HCT116 (cell line): ENCODE results near the gene RARG. TPM values are rescaled to one million over a fixed set of nuclear protein-coding genes. Genes with fewer than 3 reads are reported as not detected.

ENCODE experiments used
- ATAC-seq: fragments of 200-7000 bp; cut with Tn5 transposase; 2 replicates; pipeline ENCODE4 v1.9.1; 2020; ENCODE audit warnings: mild to moderate bottlenecking, moderate library complexity
- BruUV-seq: library from RNA; stranded (reverse); fragments of 400-500 nt; replicated peaks from 2 replicates; lab custom pipeline; 2021; lab: Mats Ljungman, UMichigan
- CTCF ChIA-PET: fragments of 300-600 bp; sonication (Branson Sonifier 250); formaldehyde crosslinking; loops from one replicate; lab custom pipeline; 2021; ENCODE audit warnings: antibody characterized with exemption; lab: Charles Lee
- POLR2A ChIA-PET: fragments of 300-600, 350-600 bp; sonication (Branson Sonifier 250); formaldehyde crosslinking; loops from one replicate; lab custom pipeline; 2021; ENCODE audit warnings: antibody characterized with exemption; lab: Charles Lee
- RAD21 ChIA-PET, 2 experiments: fragments of 300-600 bp; sonication (Branson Sonifier 250); formaldehyde crosslinking; loops; one replicate each; lab custom pipeline; 2023; ENCODE audit warnings: low total read pairs in 2 of 2; ENCODE audit not compliant: uncharacterized antibody in 2 of 2, unreplicated experiment in 2 of 2, low non-redundant PET in 1 of 2; lab: Charles Lee
- DNase-seq: peaks from one replicate; pipeline ENCODE4 v3.0.0-alpha.2; 2010; ENCODE audit warnings: low read depth, low spot score
- H2AFZ ChIP-seq: fragments of 200-600 bp; shearing (Covaris generic), sonication (generic); 2 replicates; pipeline ENCODE4 v1.6.1; 2017; ENCODE audit warnings: low read depth, mixed run types, mixed read lengths, antibody characterized with exemption, low read length; ENCODE audit not compliant: poor library complexity, severe bottlenecking
- H3K27ac ChIP-seq: 2 replicates; pipeline ENCODE4 v1.5.1; 2012; ENCODE audit warnings: low read depth, low read length
- H3K27me3 ChIP-seq: fragments of 200-600 bp; sonication (generic); 2 replicates; pipeline ENCODE4 v1.6.1; 2016; ENCODE audit warnings: mixed run types, low read length, mixed read lengths; ENCODE audit not compliant: insufficient read depth
- H3K36me3 ChIP-seq, 2 experiments: fragments of 200-500 bp in 1 of 2; fragments of 200-600 bp in 1 of 2; sonication (Bioruptor generic) in 1 of 2; sonication (generic) in 1 of 2; 2 replicates each; pipeline versions ENCODE4 v1.5.1 to v1.6.1; 2014 to 2016; ENCODE audit warnings: low read length in 2 of 2, inconsistent platforms in 1 of 2, mixed read lengths in 1 of 2, mixed run types in 1 of 2; ENCODE audit not compliant: insufficient read depth in 2 of 2, control insufficient read depth in 1 of 2
- H3K4me1 ChIP-seq, 2 experiments: fragments of 200-600 bp in 1 of 2; sonication (generic) in 1 of 2; 2 replicates each; pipeline versions ENCODE4 v1.5.1 to v1.6.1; 2012 to 2017; ENCODE audit warnings: low read length in 2 of 2, inconsistent platforms in 1 of 2, mild to moderate bottlenecking in 1 of 2, mixed read lengths in 1 of 2, mixed run types in 1 of 2, moderate library complexity in 1 of 2; ENCODE audit not compliant: insufficient read depth in 2 of 2, control insufficient read depth in 1 of 2
- H3K4me2 ChIP-seq: fragments of 200-600 bp; sonication (generic); 2 replicates; pipeline ENCODE4 v1.6.1; 2017; ENCODE audit warnings: mixed run types, low read length, mixed read lengths
- H3K4me3 ChIP-seq, 2 experiments: fragments of 200-600 bp in 1 of 2; sonication (generic) in 1 of 2; replicated peaks in 1 of 2; 2 replicates each; pipeline ENCODE4 v1.5.1; 2011 to 2016; ENCODE audit warnings: low read length in 2 of 2, control low read depth in 1 of 2, low read depth in 1 of 2, mild to moderate bottlenecking in 1 of 2, mixed read lengths in 1 of 2, mixed run types in 1 of 2
- H3K79me2 ChIP-seq: fragments of 200-600 bp; sonication (generic); 2 replicates; pipeline ENCODE4 v1.6.1; 2017; ENCODE audit warnings: mild to moderate bottlenecking, mixed run types, low read length, moderate library complexity, mixed read lengths; ENCODE audit not compliant: insufficient read depth
- H3K9ac ChIP-seq: fragments of 200-600 bp; sonication (generic); 2 replicates; pipeline ENCODE4 v1.6.1; 2016; ENCODE audit warnings: low read length, mixed read lengths
- H3K9me2 ChIP-seq: fragments of 200-600 bp; sonication (generic), shearing (Covaris generic); 2 replicates; pipeline ENCODE4 v1.6.1; 2017; ENCODE audit warnings: mixed run types, mild to moderate bottlenecking, moderate library complexity; ENCODE audit not compliant: insufficient read depth
- H3K9me3 ChIP-seq, 2 experiments: fragments of 200-500 bp in 1 of 2; fragments of 200-600 bp in 1 of 2; sonication (Bioruptor generic) in 1 of 2; sonication (generic) in 1 of 2; 2 replicates each; pipeline ENCODE4 v1.6.1; 2014 to 2017; ENCODE audit warnings: low read length in 2 of 2, mixed read lengths in 2 of 2, inconsistent platforms in 1 of 2, low read depth in 1 of 2, mild to moderate bottlenecking in 1 of 2, mixed run types in 1 of 2, moderate library complexity in 1 of 2; ENCODE audit not compliant: control insufficient read depth in 1 of 2, insufficient read depth in 1 of 2
- H4K20me1 ChIP-seq: fragments of 200-600 bp; sonication (generic), shearing (Covaris generic); 2 replicates; pipeline ENCODE4 v1.6.1; 2017; ENCODE audit warnings: mixed run types, mild to moderate bottlenecking, moderate library complexity; ENCODE audit not compliant: insufficient read depth
- CBX3 ChIP-seq: IDR thresholded peaks from 2 replicates; pipeline ENCODE4 v1.6.1; 2012; ENCODE audit warnings: low read depth
- CEBPB ChIP-seq: IDR thresholded peaks from 2 replicates; pipeline ENCODE4 v1.6.1; 2012; ENCODE audit warnings: low read depth
- EGR1 ChIP-seq: IDR thresholded peaks from 2 replicates; pipeline ENCODE4 v1.6.1; 2012; ENCODE audit warnings: low read depth
- EZH2phosphoT487 ChIP-seq: fragments of 200-600 bp; IDR thresholded peaks from 2 replicates; pipeline ENCODE4 v1.6.1; 2018; ENCODE audit warnings: antibody characterized with exemption, borderline replicate concordance
- FOSL1 ChIP-seq: IDR thresholded peaks from 2 replicates; pipeline ENCODE4 v1.6.1; 2012; ENCODE audit warnings: low read depth
- JUND ChIP-seq: IDR thresholded peaks from 2 replicates; pipeline ENCODE4 v1.6.1; 2012
- POLR2A ChIP-seq: IDR thresholded peaks from 2 replicates; pipeline ENCODE4 v1.7.0; 2011; ENCODE audit warnings: borderline replicate concordance; ENCODE audit not compliant: insufficient read depth, insufficient read length; ENCODE audit errors: extremely low read depth
- POLR2AphosphoS5 ChIP-seq: IDR thresholded peaks from 2 replicates; pipeline ENCODE4 v1.6.1; 2011; ENCODE audit warnings: mild to moderate bottlenecking, low read depth, low read length, moderate library complexity
- SIN3A ChIP-seq: IDR thresholded peaks from 2 replicates; pipeline ENCODE4 v1.6.1; 2012; ENCODE audit warnings: low read depth
- SRF ChIP-seq: IDR thresholded peaks from 2 replicates; pipeline ENCODE4 v1.6.1; 2012; ENCODE audit warnings: low read depth
- TCF7L2 ChIP-seq: IDR thresholded peaks from 2 replicates; pipeline ENCODE4 v1.7.0; 2011; ENCODE audit warnings: borderline replicate concordance, inconsistent platforms; ENCODE audit not compliant: insufficient read depth, insufficient read length; ENCODE audit errors: extremely low read depth
- YY1 ChIP-seq: IDR thresholded peaks from 2 replicates; pipeline ENCODE4 v1.6.1; 2011; ENCODE audit warnings: low read length, low read depth, moderate library complexity, mild to moderate bottlenecking; ENCODE audit not compliant: insufficient replicate concordance; ENCODE audit errors: extremely low read depth
- ZNF274 ChIP-seq: fragments of 200-500 bp; sonication (Bioruptor generic); IDR thresholded peaks from 2 replicates; pipeline ENCODE4 v1.6.1; 2014; ENCODE audit warnings: mild to moderate bottlenecking, low read depth, low read length, inconsistent platforms
- intact Hi-C: fragments of 100-400 bp; cut with micrococcal nuclease; formaldehyde crosslinking; loops from 2 replicates; pipeline ENCODE4 v1.10.0; 2022
- total RNA-seq: library from RNA; stranded (reverse); gene quantifications from one replicate; pipeline ENCODE4 v1.2.1, GENCODE V29; 2021; ENCODE audit not compliant: unreplicated experiment
- TF ChIP-seq, protein P1 (sequence below): IDR thresholded peaks from 2 replicates; pipeline ENCODE4 v1.6.1; 2011; ENCODE audit warnings: mild to moderate bottlenecking, low read length, moderate library complexity; ENCODE audit not compliant: insufficient replicate concordance; ENCODE audit errors: extremely low read depth
- TF ChIP-seq, protein P2 (sequence below): IDR thresholded peaks from 2 replicates; pipeline ENCODE4 v1.6.1; 2012
- TF ChIP-seq, protein P3 (sequence below): IDR thresholded peaks from 2 replicates; pipeline ENCODE4 v1.6.1; 2012
- TF ChIP-seq, protein P4 (sequence below), 3 experiments: fragments of 200-600 bp in 1 of 3; sonication (generic) in 1 of 3; IDR thresholded peaks in 2 of 3; conservative IDR thresholded peaks in 1 of 3; 2 replicates each; pipeline ENCODE4 v1.5.1; 2012 to 2017; ENCODE audit warnings: low read depth in 2 of 3, low read length in 2 of 3, antibody characterized with exemption in 1 of 3, borderline replicate concordance in 1 of 3, control low read depth in 1 of 3, mild to moderate bottlenecking in 1 of 3, mixed read lengths in 1 of 3, mixed run types in 1 of 3, moderate library complexity in 1 of 3; ENCODE audit not compliant: insufficient read depth in 1 of 3
- TF ChIP-seq, protein P5 (sequence below): IDR thresholded peaks from 2 replicates; pipeline ENCODE4 v1.6.1; 2012; ENCODE audit warnings: low read depth

The RARG gene
- total RNA-seq, 1 experiment from 2014 or later, result 68.9 TPM

DNA sequence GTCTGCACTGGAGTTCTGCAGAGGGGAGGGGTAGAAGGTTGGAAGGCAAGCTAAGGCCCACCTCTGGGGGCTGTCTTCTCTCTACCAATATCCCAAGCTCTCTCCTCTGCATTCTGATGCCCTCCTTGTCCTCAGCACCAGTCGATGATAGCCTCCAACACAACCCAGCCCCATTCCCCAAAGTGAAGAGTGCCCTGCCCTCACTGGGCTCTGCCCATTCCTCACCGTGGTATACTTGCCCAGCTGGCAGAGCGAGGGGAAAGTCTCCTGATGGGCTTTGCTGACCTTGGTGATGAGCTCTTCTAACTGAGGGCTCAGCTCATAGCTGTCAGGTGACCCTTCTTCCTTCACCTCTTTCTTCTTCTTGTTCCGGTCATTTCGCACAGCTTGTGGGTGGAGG lies 17.8 kb downstream of the RARG start:
- BruUV-seq, result no TSS peak
- H3K9me3 ChIP-seq, result no peaks in the 10 kb centered on the region
- peaks cover 33% of the 10 kb centered on the region for H3K79me2 ChIP-seq
- H3K9me2 ChIP-seq, result no peaks in the 10 kb centered on the region
- intact Hi-C loops, result no loop called here
- CTCF ChIA-PET, result interaction anchor here (0.7 to 4.5 kb wide), 17 partner anchors 8 to 166 kb away, joined by 3 to 43 read pairs (median 5); partner anchors contain the start of genes AAAS, ESPL1, MYG1 and PFDN5
- POLR2A ChIA-PET, result interaction anchor here (1.1 kb wide), 1 partner anchor 81 kb away, joined by 3 read pairs; the partner anchor contains the start of gene PFDN5
- peaks cover 22 to 33% of the 10 kb centered on the region in 2 experiments for H3K4me1 ChIP-seq
- no peak for TF ChIP-seq POLR2A
- no peak for TF ChIP-seq SRF
- no peak for TF ChIP-seq CEBPB
- TF ChIP-seq YY1, result no peak
- TF ChIP-seq POLR2AphosphoS5, result no peak
- TF ChIP-seq FOSL1, result no peak
- TF ChIP-seq JUND, result no peak
- TF ChIP-seq, protein P1, sequence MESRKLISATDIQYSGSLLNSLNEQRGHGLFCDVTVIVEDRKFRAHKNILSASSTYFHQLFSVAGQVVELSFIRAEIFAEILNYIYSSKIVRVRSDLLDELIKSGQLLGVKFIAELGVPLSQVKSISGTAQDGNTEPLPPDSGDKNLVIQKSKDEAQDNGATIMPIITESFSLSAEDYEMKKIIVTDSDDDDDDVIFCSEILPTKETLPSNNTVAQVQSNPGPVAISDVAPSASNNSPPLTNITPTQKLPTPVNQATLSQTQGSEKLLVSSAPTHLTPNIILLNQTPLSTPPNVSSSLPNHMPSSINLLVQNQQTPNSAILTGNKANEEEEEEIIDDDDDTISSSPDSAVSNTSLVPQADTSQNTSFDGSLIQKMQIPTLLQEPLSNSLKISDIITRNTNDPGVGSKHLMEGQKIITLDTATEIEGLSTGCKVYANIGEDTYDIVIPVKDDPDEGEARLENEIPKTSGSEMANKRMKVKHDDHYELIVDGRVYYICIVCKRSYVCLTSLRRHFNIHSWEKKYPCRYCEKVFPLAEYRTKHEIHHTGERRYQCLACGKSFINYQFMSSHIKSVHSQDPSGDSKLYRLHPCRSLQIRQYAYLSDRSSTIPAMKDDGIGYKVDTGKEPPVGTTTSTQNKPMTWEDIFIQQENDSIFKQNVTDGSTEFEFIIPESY, result no peak
- no peak for TF ChIP-seq SIN3A
- TF ChIP-seq, protein P2, sequence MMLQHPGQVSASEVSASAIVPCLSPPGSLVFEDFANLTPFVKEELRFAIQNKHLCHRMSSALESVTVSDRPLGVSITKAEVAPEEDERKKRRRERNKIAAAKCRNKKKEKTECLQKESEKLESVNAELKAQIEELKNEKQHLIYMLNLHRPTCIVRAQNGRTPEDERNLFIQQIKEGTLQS, result no peak
- no peak for TF ChIP-seq ZNF274
- no peak for TF ChIP-seq EGR1
- TF ChIP-seq, protein P3, sequence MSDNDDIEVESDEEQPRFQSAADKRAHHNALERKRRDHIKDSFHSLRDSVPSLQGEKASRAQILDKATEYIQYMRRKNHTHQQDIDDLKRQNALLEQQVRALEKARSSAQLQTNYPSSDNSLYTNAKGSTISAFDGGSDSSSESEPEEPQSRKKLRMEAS, result no peak
- no peak for TF ChIP-seq TCF7L2
- TF ChIP-seq, protein P4, sequence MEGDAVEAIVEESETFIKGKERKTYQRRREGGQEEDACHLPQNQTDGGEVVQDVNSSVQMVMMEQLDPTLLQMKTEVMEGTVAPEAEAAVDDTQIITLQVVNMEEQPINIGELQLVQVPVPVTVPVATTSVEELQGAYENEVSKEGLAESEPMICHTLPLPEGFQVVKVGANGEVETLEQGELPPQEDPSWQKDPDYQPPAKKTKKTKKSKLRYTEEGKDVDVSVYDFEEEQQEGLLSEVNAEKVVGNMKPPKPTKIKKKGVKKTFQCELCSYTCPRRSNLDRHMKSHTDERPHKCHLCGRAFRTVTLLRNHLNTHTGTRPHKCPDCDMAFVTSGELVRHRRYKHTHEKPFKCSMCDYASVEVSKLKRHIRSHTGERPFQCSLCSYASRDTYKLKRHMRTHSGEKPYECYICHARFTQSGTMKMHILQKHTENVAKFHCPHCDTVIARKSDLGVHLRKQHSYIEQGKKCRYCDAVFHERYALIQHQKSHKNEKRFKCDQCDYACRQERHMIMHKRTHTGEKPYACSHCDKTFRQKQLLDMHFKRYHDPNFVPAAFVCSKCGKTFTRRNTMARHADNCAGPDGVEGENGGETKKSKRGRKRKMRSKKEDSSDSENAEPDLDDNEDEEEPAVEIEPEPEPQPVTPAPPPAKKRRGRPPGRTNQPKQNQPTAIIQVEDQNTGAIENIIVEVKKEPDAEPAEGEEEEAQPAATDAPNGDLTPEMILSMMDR (IDR thresholded peaks at IDR 0.05 in 2 of 3, conservative IDR thresholded peaks at IDR 0.05 in 1 of 3; ENCODE audit: borderline replicate concordance in 1 of 3, insufficient read depth in 1 of 3, low read depth in 2 of 3, low read length in 2 of 3), result no peak
- TF ChIP-seq, protein P5, sequence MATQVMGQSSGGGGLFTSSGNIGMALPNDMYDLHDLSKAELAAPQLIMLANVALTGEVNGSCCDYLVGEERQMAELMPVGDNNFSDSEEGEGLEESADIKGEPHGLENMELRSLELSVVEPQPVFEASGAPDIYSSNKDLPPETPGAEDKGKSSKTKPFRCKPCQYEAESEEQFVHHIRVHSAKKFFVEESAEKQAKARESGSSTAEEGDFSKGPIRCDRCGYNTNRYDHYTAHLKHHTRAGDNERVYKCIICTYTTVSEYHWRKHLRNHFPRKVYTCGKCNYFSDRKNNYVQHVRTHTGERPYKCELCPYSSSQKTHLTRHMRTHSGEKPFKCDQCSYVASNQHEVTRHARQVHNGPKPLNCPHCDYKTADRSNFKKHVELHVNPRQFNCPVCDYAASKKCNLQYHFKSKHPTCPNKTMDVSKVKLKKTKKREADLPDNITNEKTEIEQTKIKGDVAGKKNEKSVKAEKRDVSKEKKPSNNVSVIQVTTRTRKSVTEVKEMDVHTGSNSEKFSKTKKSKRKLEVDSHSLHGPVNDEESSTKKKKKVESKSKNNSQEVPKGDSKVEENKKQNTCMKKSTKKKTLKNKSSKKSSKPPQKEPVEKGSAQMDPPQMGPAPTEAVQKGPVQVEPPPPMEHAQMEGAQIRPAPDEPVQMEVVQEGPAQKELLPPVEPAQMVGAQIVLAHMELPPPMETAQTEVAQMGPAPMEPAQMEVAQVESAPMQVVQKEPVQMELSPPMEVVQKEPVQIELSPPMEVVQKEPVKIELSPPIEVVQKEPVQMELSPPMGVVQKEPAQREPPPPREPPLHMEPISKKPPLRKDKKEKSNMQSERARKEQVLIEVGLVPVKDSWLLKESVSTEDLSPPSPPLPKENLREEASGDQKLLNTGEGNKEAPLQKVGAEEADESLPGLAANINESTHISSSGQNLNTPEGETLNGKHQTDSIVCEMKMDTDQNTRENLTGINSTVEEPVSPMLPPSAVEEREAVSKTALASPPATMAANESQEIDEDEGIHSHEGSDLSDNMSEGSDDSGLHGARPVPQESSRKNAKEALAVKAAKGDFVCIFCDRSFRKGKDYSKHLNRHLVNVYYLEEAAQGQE, result no peak
- no peak for TF ChIP-seq CBX3
- TF ChIP-seq EZH2phosphoT487, result no peak
- no peaks in the 10 kb centered on the region for H3K27me3 ChIP-seq
- H2AFZ ChIP-seq, result no peak overlapping the region
- no peak overlapping the region for H3K27ac ChIP-seq
- no peak overlapping the region for H3K4me2 ChIP-seq
- ATAC-seq, result no peak
- DNase-seq, result no peak
- RAD21 ChIA-PET, result interaction anchor here (0.6 to 1.8 kb wide), 8 partner anchors 53 to 138 kb away, joined by 3 to 11 read pairs (median 4); partner anchors contain the start of genes AAAS (in 2 of the 2) and MYG1 (in 1 of the 2)
- H3K9ac ChIP-seq, result no peak overlapping the region
- no peaks in the 10 kb centered on the region for H4K20me1 ChIP-seq
- H3K36me3 ChIP-seq, result peaks cover 11 to 27% of the 10 kb centered on the region in 2 experiments
- H3K4me3 ChIP-seq, result no peak overlapping the region
